22Rv1 (cell line): Measurements from ENCODE around the gene ASCL5.

Experiments used
- ZFX ChIP-seq: fragments of 450-650 bp; IDR thresholded peaks from 2 replicates; pipeline ENCODE4 v1.6.1; 2017; ENCODE audit warnings: antibody characterized with exemption, borderline replicate concordance
- TF ChIP-seq, protein P1 (sequence below): fragments of 450-650 bp; IDR thresholded peaks from 2 replicates; pipeline ENCODE4 v1.5.1; 2017; ENCODE audit warnings: mild to moderate bottlenecking

DNA sequence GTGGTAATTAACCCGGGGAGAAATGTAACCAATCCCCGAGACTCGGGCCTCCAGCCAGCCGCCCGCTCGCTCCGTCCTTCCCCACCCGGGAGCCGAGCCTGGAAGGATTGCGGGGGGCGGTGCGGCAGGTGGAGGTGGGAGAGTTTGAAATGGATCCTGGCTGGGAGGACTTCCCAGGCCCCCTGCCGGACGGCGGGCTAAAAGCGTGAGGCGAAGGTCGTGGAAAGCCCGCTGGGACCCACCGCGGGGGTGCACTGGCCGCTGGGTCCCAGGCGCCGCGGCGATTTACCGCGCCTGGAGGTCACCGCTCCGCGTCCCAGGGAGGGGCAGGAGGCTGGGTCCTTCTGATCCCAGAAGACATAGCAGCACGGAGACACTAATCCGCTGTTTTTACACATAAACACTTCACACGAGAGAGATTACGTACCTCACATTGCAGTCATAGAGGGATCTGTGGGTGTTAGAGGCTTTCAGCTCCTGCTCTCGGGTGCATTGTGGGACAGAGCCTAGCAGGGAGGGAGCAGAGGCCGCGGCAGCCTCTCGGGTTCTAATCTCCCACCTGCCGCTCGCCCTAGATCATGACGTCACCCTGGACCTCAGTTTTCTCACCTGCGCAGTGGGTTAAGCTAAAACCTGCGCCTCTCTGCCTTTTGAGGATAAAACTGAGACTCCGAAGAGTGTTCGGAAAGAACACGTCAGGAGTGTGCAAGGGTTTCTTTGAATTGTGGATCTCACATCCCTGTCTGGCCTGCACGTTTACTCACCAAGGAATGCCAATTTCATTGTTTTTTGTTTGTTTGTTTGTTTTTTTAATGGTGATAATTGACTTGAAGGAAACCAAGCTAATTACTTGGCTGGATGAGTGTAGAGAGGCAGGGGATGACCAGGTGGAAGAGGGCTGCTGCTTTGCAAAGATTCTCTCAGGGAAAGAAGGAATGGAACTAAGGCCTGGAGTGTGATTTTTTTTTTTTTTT is 44.4 kb upstream of the ASCL5 start:
- TF ChIP-seq, protein P1, sequence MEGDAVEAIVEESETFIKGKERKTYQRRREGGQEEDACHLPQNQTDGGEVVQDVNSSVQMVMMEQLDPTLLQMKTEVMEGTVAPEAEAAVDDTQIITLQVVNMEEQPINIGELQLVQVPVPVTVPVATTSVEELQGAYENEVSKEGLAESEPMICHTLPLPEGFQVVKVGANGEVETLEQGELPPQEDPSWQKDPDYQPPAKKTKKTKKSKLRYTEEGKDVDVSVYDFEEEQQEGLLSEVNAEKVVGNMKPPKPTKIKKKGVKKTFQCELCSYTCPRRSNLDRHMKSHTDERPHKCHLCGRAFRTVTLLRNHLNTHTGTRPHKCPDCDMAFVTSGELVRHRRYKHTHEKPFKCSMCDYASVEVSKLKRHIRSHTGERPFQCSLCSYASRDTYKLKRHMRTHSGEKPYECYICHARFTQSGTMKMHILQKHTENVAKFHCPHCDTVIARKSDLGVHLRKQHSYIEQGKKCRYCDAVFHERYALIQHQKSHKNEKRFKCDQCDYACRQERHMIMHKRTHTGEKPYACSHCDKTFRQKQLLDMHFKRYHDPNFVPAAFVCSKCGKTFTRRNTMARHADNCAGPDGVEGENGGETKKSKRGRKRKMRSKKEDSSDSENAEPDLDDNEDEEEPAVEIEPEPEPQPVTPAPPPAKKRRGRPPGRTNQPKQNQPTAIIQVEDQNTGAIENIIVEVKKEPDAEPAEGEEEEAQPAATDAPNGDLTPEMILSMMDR = peak; percentile 73
- no peak for TF ChIP-seq ZFX
